Neuronal stem cell (in vitro differentiated cells): ENCODE data around the gene ALDH3B2.
A peak's percentile ranks its signal among the peaks of the same experiment; 100 is the strongest.

Experiments used
- DNase-seq: peaks from one replicate; pipeline ENCODE4 v3.0.0-alpha.2; 2013; ENCODE audit warnings: low spot score
- H2AFZ ChIP-seq: one replicate; pipeline ENCODE4 v1.6.1; 2013; ENCODE audit warnings: mild to moderate bottlenecking, low read length, inconsistent platforms
- H2AK5ac ChIP-seq: 2 replicates; pipeline ENCODE4 v1.6.1; 2013; ENCODE audit warnings: low read depth, mild to moderate bottlenecking, inconsistent platforms, low read length, moderate library complexity, mixed read lengths
- H2BK120ac ChIP-seq: 2 replicates; pipeline ENCODE4 v1.6.1; 2013; ENCODE audit warnings: low read depth, mild to moderate bottlenecking, inconsistent platforms, low read length, moderate library complexity, mixed read lengths
- H2BK12ac ChIP-seq: one replicate; pipeline ENCODE4 v1.6.1; 2013; ENCODE audit warnings: low read length, inconsistent platforms
- H2BK15ac ChIP-seq: 2 replicates; pipeline ENCODE4 v1.6.1; 2013; ENCODE audit warnings: mild to moderate bottlenecking, low read length, inconsistent platforms, mixed read lengths
- H2BK5ac ChIP-seq: one replicate; pipeline ENCODE4 v1.6.1; 2013; ENCODE audit warnings: inconsistent platforms, mild to moderate bottlenecking, low read length, moderate library complexity
- H3K14ac ChIP-seq: one replicate; pipeline ENCODE4 v1.6.1; 2013; ENCODE audit warnings: low read length, inconsistent platforms
- H3K18ac ChIP-seq: 2 replicates; pipeline ENCODE4 v1.6.1; 2013; ENCODE audit warnings: low read length, inconsistent platforms
- H3K23ac ChIP-seq: 2 replicates; pipeline ENCODE4 v1.6.1; 2013; ENCODE audit warnings: low read depth, mild to moderate bottlenecking, mixed read lengths, low read length, inconsistent platforms; ENCODE audit not compliant: poor library complexity
- H3K27ac ChIP-seq: replicated peaks from 3 replicates; pipeline ENCODE4 v1.5.1; 2013; ENCODE audit warnings: low read length, inconsistent platforms
- H3K27me3 ChIP-seq, 3 experiments: 2 replicates each; pipeline ENCODE4 v1.6.1; 2013; ENCODE audit warnings: low read length in 3 of 3, mild to moderate bottlenecking in 2 of 3, inconsistent platforms in 1 of 3, low read depth in 1 of 3, mixed read lengths in 1 of 3, moderate library complexity in 1 of 3; ENCODE audit not compliant: control insufficient read depth in 3 of 3, insufficient read depth in 3 of 3
- H3K36me3 ChIP-seq, 2 donors: replicated peaks in 1 of 2; 2 replicates each; pipeline ENCODE4 v1.6.1; 2013; ENCODE audit warnings: low read length in 2 of 2; ENCODE audit not compliant: control insufficient read depth in 2 of 2, insufficient read depth in 2 of 2
- H3K4ac ChIP-seq: 2 replicates; pipeline ENCODE4 v1.6.1; 2013; ENCODE audit warnings: inconsistent platforms, mild to moderate bottlenecking, low read length, moderate library complexity
- H3K4me1 ChIP-seq, 2 donors: 1 replicate in 1 of 2; 2 replicates in 1 of 2; pipeline ENCODE4 v1.6.1; 2013; ENCODE audit warnings: low read length in 2 of 2, low read depth in 1 of 2; ENCODE audit not compliant: control insufficient read depth in 2 of 2, insufficient read depth in 1 of 2
- H3K4me2 ChIP-seq: one replicate; pipeline ENCODE4 v1.6.1; 2013; ENCODE audit warnings: mild to moderate bottlenecking, low read length, inconsistent platforms; ENCODE audit not compliant: insufficient read depth, poor library complexity, severe bottlenecking
- H3K4me3 ChIP-seq, 2 donors: 2 replicates each; pipeline ENCODE4 v1.5.1; 2013; ENCODE audit warnings: low read length in 2 of 2, mild to moderate bottlenecking in 2 of 2, inconsistent platforms in 1 of 2, moderate library complexity in 1 of 2
- H3K79me1 ChIP-seq: one replicate; pipeline ENCODE4 v1.6.1; 2013; ENCODE audit warnings: low read depth, mild to moderate bottlenecking, inconsistent platforms, low read length, moderate library complexity
- H3K9ac ChIP-seq: one replicate; pipeline ENCODE4 v1.6.1; 2013; ENCODE audit warnings: mild to moderate bottlenecking, low read depth, low read length, inconsistent platforms; ENCODE audit not compliant: poor library complexity
- H3K9me3 ChIP-seq, 2 donors: replicated peaks in 1 of 2; 2 replicates each; pipeline versions ENCODE3 to v1.6.1; 2013; ENCODE audit warnings: low read length in 2 of 2, mild to moderate bottlenecking in 2 of 2, inconsistent platforms in 1 of 2, low read depth in 1 of 2, mixed read lengths in 1 of 2, moderate library complexity in 1 of 2; ENCODE audit not compliant: control insufficient read depth in 2 of 2, insufficient read depth in 1 of 2
- H4K8ac ChIP-seq: one replicate; pipeline ENCODE4 v1.6.1; 2013; ENCODE audit warnings: low read depth, mild to moderate bottlenecking, inconsistent platforms, low read length, moderate library complexity
- H4K91ac ChIP-seq: one replicate; pipeline ENCODE4 v1.6.1; 2013; ENCODE audit warnings: low read length, low read depth, mild to moderate bottlenecking, inconsistent platforms; ENCODE audit not compliant: poor library complexity
- WGBS, 2 donors: extraction: QIAGEN DNeasy Blood & Tissue Kit; methylation state at CpG; one replicate each; pipeline ENCODE4 v1.1.7; 2013; ENCODE audit warnings: missing lambda C conversion rate in 2 of 2, mixed read lengths in 1 of 2; ENCODE audit not compliant: insufficient read length in 2 of 2, insufficient replicate concordance in 1 of 2; ENCODE audit errors: extremely low coverage in 2 of 2; 5-methylcytosine and 5-hydroxymethylcytosine counted together

Gene ALDH3B2

GRCh38 chr11:67633758-67634365 is 40.6 kb downstream of the ALDH3B2 start:
- Histone ChIP-seq H3K27me3 (peaks cover 0 to 2% (median 0%) of the 10 kb centered on the region in 3 experiments), H3K4ac (peak overlapping the region; percentile 90), H3K79me1 (no peaks in the 10 kb centered on the region), H2AK5ac (peak overlapping the region; percentile 48), H3K9ac (no peak overlapping the region), H3K36me3 (no peaks in the 10 kb centered on the region), H3K27ac (no peak overlapping the region), H2BK120ac (no peak overlapping the region), H3K23ac (peak overlapping the region; percentile 55), H4K8ac (no peak overlapping the region), H2AFZ (no peak overlapping the region), H3K14ac (no peak overlapping the region), H3K18ac (peak overlapping the region; percentile 79), H3K4me1 (peaks cover 6 to 18% of the 10 kb centered on the region in 2 donors), H4K91ac (no peak overlapping the region), H3K4me2 (no peak overlapping the region), H3K4me3 (no peak overlapping the region), H2BK15ac (peak overlapping the region; percentile 7), H2BK5ac (peak overlapping the region; percentile 6), H3K9me3 (no peaks in the 10 kb centered on the region), H2BK12ac (peak overlapping the region; percentile 93)
- no peak for DNase-seq
- WGBS, 2 donors: no CpG with 5 or more reads among the region's 22 CpGs

GRCh38 chr11:67632982-67633755 is 41.3 kb downstream of the ALDH3B2 start:
- no peaks in the 10 kb centered on the region for H3K79me1 ChIP-seq
- no peak overlapping the region for H2BK12ac ChIP-seq
- H2BK15ac ChIP-seq: no peak overlapping the region
- no peak overlapping the region for H3K27ac ChIP-seq
- H3K23ac ChIP-seq: peak overlapping the region; percentile 55
- no peak for DNase-seq
- peaks cover 8 to 18% of the 10 kb centered on the region in 2 donors for H3K4me1 ChIP-seq
- no peak overlapping the region for H4K91ac ChIP-seq
- peak overlapping the region; percentile 51 for H3K9ac ChIP-seq
- no peak overlapping the region for H4K8ac ChIP-seq
- no peak overlapping the region for H2BK5ac ChIP-seq
- WGBS, 2 donors: no CpG with 5 or more reads among the region's 30 CpGs
- H3K27me3 ChIP-seq: no peaks in the 10 kb centered on the region
- no peak overlapping the region for H2BK120ac ChIP-seq
- H2AFZ ChIP-seq: no peak overlapping the region
- no peak overlapping the region for H3K14ac ChIP-seq
- no peak overlapping the region for H3K4me2 ChIP-seq
- no peak overlapping the region for H3K4me3 ChIP-seq
- no peak overlapping the region for H3K4ac ChIP-seq
- H3K36me3 ChIP-seq: no peaks in the 10 kb centered on the region
- peak overlapping the region; percentile 57 for H2AK5ac ChIP-seq
- no peak overlapping the region for H3K18ac ChIP-seq
- no peaks in the 10 kb centered on the region for H3K9me3 ChIP-seq

GRCh38 chr11:67632175-67632981 is 42.0 kb downstream of the ALDH3B2 start:
- Histone ChIP-seq H2BK12ac (peak overlapping the region; percentile 4), H2AK5ac (peak overlapping the region; percentile 97), H3K4me1 (peaks cover 8 to 18% of the 10 kb centered on the region in 2 donors), H3K18ac (peak overlapping the region; percentile 82), H3K9ac (no peak overlapping the region), H2BK120ac (no peak overlapping the region), H3K36me3 (peaks cover 3% of the 10 kb centered on the region in 2 donors), H3K4ac (no peak overlapping the region), H2BK15ac (peak overlapping the region; percentile 60), H3K27me3 (no peaks in the 10 kb centered on the region), H3K4me3 (no peak overlapping the region), H2BK5ac (no peak overlapping the region), H3K27ac (no peak overlapping the region), H3K9me3 (no peaks in the 10 kb centered on the region), H4K8ac (no peak overlapping the region), H2AFZ (no peak overlapping the region), H3K4me2 (no peak overlapping the region), H3K23ac (no peak overlapping the region), H3K79me1 (no peaks in the 10 kb centered on the region), H4K91ac (no peak overlapping the region), H3K14ac (peak overlapping the region; percentile 32)
- no peak for DNase-seq
- no CpG with 5 or more reads among the region's 12 CpGs for whole genome bisulfite sequencing, 2 donors

- Histone ChIP-seq H3K27me3 (no peaks in the 10 kb centered on the region), H2BK12ac (no peak overlapping the region), H2BK15ac (peak overlapping the region; percentile 77), H2AFZ (no peak overlapping the region), H3K4ac (no peak overlapping the region), H3K4me3 (no peak overlapping the region), H4K91ac (no peak overlapping the region), H3K4me1 (peaks cover 8 to 18% of the 10 kb centered on the region in 2 donors), H4K8ac (no peak overlapping the region), H3K9ac (no peak overlapping the region), H3K27ac (no peak overlapping the region), H3K9me3 (no peaks in the 10 kb centered on the region), H3K79me1 (no peaks in the 10 kb centered on the region), H3K36me3 (peaks cover 5% of the 10 kb centered on the region in 2 donors), H3K4me2 (no peak overlapping the region), H3K23ac (peak overlapping the region; percentile 98), H2BK120ac (no peak overlapping the region), H3K14ac (peak overlapping the region; percentile 32), H3K18ac (peak overlapping the region; percentile 82), H2BK5ac (peak overlapping the region; percentile 16), H2AK5ac (peak overlapping the region; percentile 97)
- no CpG with 5 or more reads among the region's 2 CpGs for WGBS, 2 donors
- DNase-seq: no peak
These were observed 42.6 kb downstream of the ALDH3B2 start for GRCh38 chr11:67631853-67632174.
